ENCODE measurements around the gene SNRNP200. TPM values are rescaled to one million over a fixed set of nuclear protein-coding genes. Genes with fewer than 3 reads are reported as not detected.

Gene SNRNP200
- total RNA-seq, 4 donors from 2014 or later = 75.8 to 150 (median 110) TPM

- H3K36me3 ChIP-seq = no peaks in the 10 kb centered on the region
- H3K27ac ChIP-seq = no peak overlapping the region
- H3K4me1 ChIP-seq = no peaks in the 10 kb centered on the region
- no peak for DNase-seq (ENCODE audit: low spot score in 2 of 2)
- TF ChIP-seq POLR2AphosphoS5 (IDR thresholded peaks at IDR 0.05) (no peak), EP300 (IDR thresholded peaks at IDR 0.05) (no peak), POLR2A (IDR thresholded peaks at IDR 0.05) (no peak)
- TF ChIP-seq, protein P1, sequence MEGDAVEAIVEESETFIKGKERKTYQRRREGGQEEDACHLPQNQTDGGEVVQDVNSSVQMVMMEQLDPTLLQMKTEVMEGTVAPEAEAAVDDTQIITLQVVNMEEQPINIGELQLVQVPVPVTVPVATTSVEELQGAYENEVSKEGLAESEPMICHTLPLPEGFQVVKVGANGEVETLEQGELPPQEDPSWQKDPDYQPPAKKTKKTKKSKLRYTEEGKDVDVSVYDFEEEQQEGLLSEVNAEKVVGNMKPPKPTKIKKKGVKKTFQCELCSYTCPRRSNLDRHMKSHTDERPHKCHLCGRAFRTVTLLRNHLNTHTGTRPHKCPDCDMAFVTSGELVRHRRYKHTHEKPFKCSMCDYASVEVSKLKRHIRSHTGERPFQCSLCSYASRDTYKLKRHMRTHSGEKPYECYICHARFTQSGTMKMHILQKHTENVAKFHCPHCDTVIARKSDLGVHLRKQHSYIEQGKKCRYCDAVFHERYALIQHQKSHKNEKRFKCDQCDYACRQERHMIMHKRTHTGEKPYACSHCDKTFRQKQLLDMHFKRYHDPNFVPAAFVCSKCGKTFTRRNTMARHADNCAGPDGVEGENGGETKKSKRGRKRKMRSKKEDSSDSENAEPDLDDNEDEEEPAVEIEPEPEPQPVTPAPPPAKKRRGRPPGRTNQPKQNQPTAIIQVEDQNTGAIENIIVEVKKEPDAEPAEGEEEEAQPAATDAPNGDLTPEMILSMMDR (IDR thresholded peaks at IDR 0.05) = no peak
- 97% methylated on average over 6 of the region's 6 CpGs for WGBS
- H3K4me3 ChIP-seq = no peak overlapping the region
- H3K27me3 ChIP-seq = no peaks in the 10 kb centered on the region
- no peaks in the 10 kb centered on the region for H3K9me3 ChIP-seq
These were observed 40.6 kb upstream of the SNRNP200 start for GRCh38 chr2:96345868-96346462.

DNA sequence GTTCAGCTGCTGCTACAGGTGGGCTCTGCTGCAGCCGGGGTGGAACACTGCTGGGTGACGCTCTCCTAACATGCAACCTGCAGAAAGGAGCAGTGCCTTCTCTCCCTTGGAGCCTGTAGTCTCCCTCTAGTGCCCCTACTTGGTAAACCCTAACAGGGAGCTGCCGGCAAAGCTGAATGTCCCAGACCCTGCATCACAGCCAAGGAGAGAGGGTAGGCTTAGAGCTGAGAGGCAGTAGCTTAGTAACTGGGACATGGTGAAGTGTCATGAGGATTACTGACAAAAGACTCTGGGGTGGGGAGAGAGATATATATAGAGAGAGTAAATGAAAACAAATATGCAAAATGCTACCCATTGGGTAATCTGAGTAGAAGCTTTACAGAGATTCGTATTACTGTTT is 40.1 kb upstream of the SNRNP200 start:
- no peaks in the 10 kb centered on the region for H3K27me3 ChIP-seq
- WGBS = 75% methylated on average over 2 of the region's 4 CpGs

GRCh38 chr2:96344011-96344410 is 38.7 kb upstream of the SNRNP200 start:
- no peak for DNase-seq (ENCODE audit: low spot score in 2 of 2)
- 84% methylated on average over 5 of the region's 5 CpGs for WGBS
- Histone ChIP-seq H3K27ac (no peak overlapping the region), H3K36me3 (no peaks in the 10 kb centered on the region), H3K4me1 (no peaks in the 10 kb centered on the region), H3K27me3 (no peaks in the 10 kb centered on the region), H3K9me3 (no peaks in the 10 kb centered on the region), H3K4me3 (no peak overlapping the region)
- TF ChIP-seq, protein P1 (IDR thresholded peaks at IDR 0.05) = no peak
- no peak for TF ChIP-seq POLR2A (IDR thresholded peaks at IDR 0.05)
- TF ChIP-seq EP300 (IDR thresholded peaks at IDR 0.05) = no peak
- TF ChIP-seq POLR2AphosphoS5 (IDR thresholded peaks at IDR 0.05) = no peak

More for the DNA sequence above, 40.1 kb upstream of the SNRNP200 start:
- TF ChIP-seq POLR2AphosphoS5 (IDR thresholded peaks at IDR 0.05) = no peak
- TF ChIP-seq EP300 (IDR thresholded peaks at IDR 0.05) = no peak
- no peak for TF ChIP-seq POLR2A (IDR thresholded peaks at IDR 0.05)
- TF ChIP-seq, protein P1 (IDR thresholded peaks at IDR 0.05) = no peak
- no peak overlapping the region for H3K4me3 ChIP-seq
- H3K9me3 ChIP-seq = no peaks in the 10 kb centered on the region
- H3K36me3 ChIP-seq = no peaks in the 10 kb centered on the region
- no peak overlapping the region for H3K27ac ChIP-seq
- DNase-seq (ENCODE audit: low spot score in 2 of 2) = no peak
- H3K4me1 ChIP-seq = no peaks in the 10 kb centered on the region

DNA sequence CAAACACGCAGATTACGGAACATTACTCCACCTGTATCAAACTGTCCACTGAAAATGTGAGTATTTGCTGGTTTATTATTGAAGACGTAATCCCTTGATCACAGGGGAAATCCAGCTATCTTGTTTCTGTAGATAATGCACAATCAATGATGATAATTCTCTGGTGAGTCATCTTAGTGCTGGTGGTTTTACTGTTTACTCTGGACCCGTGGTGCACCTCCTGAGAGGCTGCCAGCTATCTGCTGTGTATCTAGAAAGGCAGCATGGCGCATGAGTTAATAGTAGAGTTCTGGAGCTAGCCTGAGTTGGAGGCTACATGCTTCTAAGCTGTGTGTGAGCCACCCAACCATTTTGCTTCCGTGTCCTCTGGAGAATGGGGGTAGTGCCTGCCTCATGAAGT is 36.7 kb upstream of the SNRNP200 start:
- H3K27me3 ChIP-seq = no peaks in the 10 kb centered on the region
- H3K36me3 ChIP-seq = no peaks in the 10 kb centered on the region
- 78% methylated on average over 5 of the region's 6 CpGs for WGBS
- no peak overlapping the region for H3K4me3 ChIP-seq
- H3K4me1 ChIP-seq = no peaks in the 10 kb centered on the region
- no peak for DNase-seq (ENCODE audit: low spot score in 2 of 2)
- no peak overlapping the region for H3K27ac ChIP-seq
- H3K9me3 ChIP-seq = no peaks in the 10 kb centered on the region
- TF ChIP-seq, protein P1 (IDR thresholded peaks at IDR 0.05) = no peak
- TF ChIP-seq POLR2AphosphoS5 (IDR thresholded peaks at IDR 0.05) (no peak), EP300 (IDR thresholded peaks at IDR 0.05) (no peak), POLR2A (IDR thresholded peaks at IDR 0.05) (no peak)

GRCh38 chr2:96341641-96342040 is 36.3 kb upstream of the SNRNP200 start:
- TF ChIP-seq POLR2A (IDR thresholded peaks at IDR 0.05) (no peak), POLR2AphosphoS5 (IDR thresholded peaks at IDR 0.05) (no peak), EP300 (IDR thresholded peaks at IDR 0.05) (no peak)
- TF ChIP-seq, protein P1 (IDR thresholded peaks at IDR 0.05) = no peak
- H3K27ac ChIP-seq = no peak overlapping the region
- H3K9me3 ChIP-seq = no peaks in the 10 kb centered on the region
- no peaks in the 10 kb centered on the region for H3K4me1 ChIP-seq
- no peak overlapping the region for H3K4me3 ChIP-seq
- no peak for DNase-seq (ENCODE audit: low spot score in 2 of 2)
- no peaks in the 10 kb centered on the region for H3K27me3 ChIP-seq
- no peaks in the 10 kb centered on the region for H3K36me3 ChIP-seq
- WGBS = 96% methylated on average over 14 of the region's 14 CpGs
